Brain microvascular endothelial cell (primary cell): ENCODE results near the gene BLOC1S5.

Source experiments
- DNase-seq: peaks from one replicate; pipeline ENCODE4 v3.0.0-alpha.2; 2020
- H3K27ac ChIP-seq: fragments of 250-450 bp; sonication (Bioruptor Pico); 2 replicates; pipeline ENCODE4 v1.5.1; 2020; ENCODE audit warnings: mild to moderate bottlenecking, moderate library complexity
- H3K27me3 ChIP-seq: fragments of 250-450 bp; sonication (Bioruptor Pico); replicated peaks from 2 replicates; pipeline ENCODE4 v1.5.1; 2020; ENCODE audit warnings: mild to moderate bottlenecking
- H3K36me3 ChIP-seq: fragments of 250-450 bp; sonication (Bioruptor Pico); replicated peaks from 2 replicates; pipeline ENCODE4 v1.5.1; 2020; ENCODE audit warnings: mild to moderate bottlenecking
- H3K4me3 ChIP-seq: 2 replicates; pipeline ENCODE4 v1.5.1; 2011; ENCODE audit warnings: low read depth, mild to moderate bottlenecking, control low read depth, low read length, moderate library complexity
- CTCF ChIP-seq: IDR thresholded peaks from 2 replicates; pipeline ENCODE4 v1.5.1; 2011; ENCODE audit warnings: low read depth, mild to moderate bottlenecking, moderate library complexity, low read length, control low read depth, inconsistent platforms; ENCODE audit errors: missing control alignments
- in situ Hi-C: cut with HindIII; loops from 2 replicates; pipeline ENCODE4 v1.10.0; 2017; ENCODE audit warnings: low sequenced_read_pairs, low pct_ligation_motif_present

The BLOC1S5 gene

GRCh38 chr6:8108031-8108660 is 44.0 kb upstream of the BLOC1S5 start:
- no peak for TF ChIP-seq CTCF
- Histone ChIP-seq H3K27me3 (no peaks in the 10 kb centered on the region), H3K36me3 (no peaks in the 10 kb centered on the region), H3K27ac (peak overlapping the region; percentile 83), H3K4me3 (no peak overlapping the region)
- in situ Hi-C loops = no loop called here
- DNase-seq = peak; percentile 96

- H3K4me3 ChIP-seq = no peak overlapping the region
- no peak for DNase-seq
- in situ Hi-C loops = no loop called here
- H3K27ac ChIP-seq = no peak overlapping the region
- TF ChIP-seq CTCF = no peak
- no peaks in the 10 kb centered on the region for H3K27me3 ChIP-seq
- no peaks in the 10 kb centered on the region for H3K36me3 ChIP-seq
Observed at GRCh38 chr6:8105791-8106190, 41.6 kb upstream of the BLOC1S5 start.

- TF ChIP-seq CTCF = no peak
- no peak for DNase-seq
Observed at GRCh38 chr6:8103726-8104125, 39.5 kb upstream of the BLOC1S5 start.

GRCh38 chr6:8102122-8102958 is 38.2 kb upstream of the BLOC1S5 start, which contains the start of gene EEF1E1:
EEF1E1 (minus strand) TSS chr6:8102548; CDS start chr6:8102521, 27 bp downstream.
- in situ Hi-C loops = no loop called here
- Histone ChIP-seq H3K27ac (peak within 1 kb of the TSS; percentile 18), H3K27me3 (no peaks in the 10 kb centered on the region), H3K36me3 (no peaks in the 10 kb centered on the region), H3K4me3 (peak within 1 kb of the TSS; percentile 66)
- TF ChIP-seq CTCF = no peak
- peak; percentile 94 for DNase-seq

More at GRCh38 chr6:8103726-8104125, 39.5 kb upstream of the BLOC1S5 start:
- H3K4me3 ChIP-seq = no peak overlapping the region
- no peaks in the 10 kb centered on the region for H3K36me3 ChIP-seq
- H3K27me3 ChIP-seq = no peaks in the 10 kb centered on the region
- in situ Hi-C loops = no loop called here
- no peak overlapping the region for H3K27ac ChIP-seq

GRCh38 chr6:8100159-8100854 is 36.1 kb upstream of the BLOC1S5 start:
- TF ChIP-seq CTCF = no peak
- no peak overlapping the region for H3K27ac ChIP-seq
- no peak overlapping the region for H3K4me3 ChIP-seq
- no peaks in the 10 kb centered on the region for H3K27me3 ChIP-seq
- in situ Hi-C loops = no loop called here
- H3K36me3 ChIP-seq = peaks cover 13% of the 10 kb centered on the region
- DNase-seq = no peak
